SKM-1 (cell line): ENCODE measurements around the gene HACL1.
A peak's percentile ranks its signal among the peaks of the same experiment; 100 is the strongest.
"Not testable (repeated sequence)": the region's sequence is repeated elsewhere in the genome, so short reads cannot be mapped to it uniquely, and the experiment has no call there.

Experiments used
- DNase-seq: peaks from one replicate; lab custom pipeline; 2025; ENCODE audit not compliant: unreplicated experiment; lab: John Stamatoyannopoulos, UW

Gene HACL1

DNA sequence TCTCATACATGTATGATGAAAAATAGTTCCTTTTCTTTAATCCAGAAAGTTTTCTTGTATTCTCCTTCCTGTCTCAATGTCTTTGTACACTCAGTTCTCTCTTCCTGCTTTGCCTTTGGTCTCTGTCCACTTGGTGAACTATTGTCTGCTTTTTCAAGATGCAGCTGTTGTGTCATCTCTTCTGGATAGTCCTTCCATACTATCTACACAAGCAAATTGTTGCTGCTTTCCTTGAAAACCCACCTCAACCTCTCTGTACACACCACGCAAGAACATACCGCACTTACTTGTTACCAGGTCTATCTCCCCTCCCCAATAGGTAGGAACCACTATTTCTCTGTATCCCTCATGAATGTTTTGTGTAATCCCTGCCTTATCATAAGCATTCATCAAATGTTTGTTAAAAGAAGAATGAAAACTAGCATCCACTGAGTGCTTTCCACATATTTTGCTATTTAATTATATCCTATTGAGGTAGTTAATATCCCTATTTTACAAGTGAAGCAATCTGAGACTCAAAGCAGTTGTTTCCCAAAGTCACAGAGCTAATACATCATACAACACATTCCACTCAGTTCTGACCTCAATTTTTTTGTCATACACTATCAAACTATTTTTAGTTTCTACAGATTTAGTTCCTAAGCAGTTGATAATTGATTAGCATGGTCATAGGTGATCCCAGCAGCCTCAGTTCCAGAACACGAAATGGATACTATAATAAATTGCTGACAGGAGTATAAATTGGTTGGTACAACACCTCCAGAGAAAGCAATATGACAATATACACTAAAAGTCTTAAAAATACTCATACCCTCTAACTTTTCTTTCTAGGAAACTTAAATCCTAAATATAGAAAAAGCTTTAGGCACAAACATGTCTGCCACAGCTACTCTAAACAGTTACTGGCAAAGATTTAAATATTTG, 19.6 kb downstream of the HACL1 start:
- DNase-seq = no peak

DNA sequence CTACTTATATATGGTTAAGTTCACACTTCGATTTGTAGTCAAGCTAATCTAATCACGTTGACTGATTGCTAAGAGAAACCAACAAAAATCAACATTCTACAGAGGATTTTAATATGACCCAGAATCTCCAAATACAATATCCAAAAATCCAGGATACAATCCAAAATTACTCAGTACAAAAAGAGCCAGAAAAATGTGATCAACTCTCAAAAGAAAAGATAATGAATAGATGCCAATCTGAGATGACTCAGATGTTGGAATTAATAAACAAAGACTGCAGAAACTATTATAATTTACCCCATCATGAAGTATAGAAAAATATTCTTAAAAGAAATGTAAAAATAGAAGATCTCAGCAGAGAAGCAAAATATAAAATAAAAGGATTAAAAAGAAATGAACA, 22.3 kb downstream of the HACL1 start:
- DNase-seq = no peak

DNA sequence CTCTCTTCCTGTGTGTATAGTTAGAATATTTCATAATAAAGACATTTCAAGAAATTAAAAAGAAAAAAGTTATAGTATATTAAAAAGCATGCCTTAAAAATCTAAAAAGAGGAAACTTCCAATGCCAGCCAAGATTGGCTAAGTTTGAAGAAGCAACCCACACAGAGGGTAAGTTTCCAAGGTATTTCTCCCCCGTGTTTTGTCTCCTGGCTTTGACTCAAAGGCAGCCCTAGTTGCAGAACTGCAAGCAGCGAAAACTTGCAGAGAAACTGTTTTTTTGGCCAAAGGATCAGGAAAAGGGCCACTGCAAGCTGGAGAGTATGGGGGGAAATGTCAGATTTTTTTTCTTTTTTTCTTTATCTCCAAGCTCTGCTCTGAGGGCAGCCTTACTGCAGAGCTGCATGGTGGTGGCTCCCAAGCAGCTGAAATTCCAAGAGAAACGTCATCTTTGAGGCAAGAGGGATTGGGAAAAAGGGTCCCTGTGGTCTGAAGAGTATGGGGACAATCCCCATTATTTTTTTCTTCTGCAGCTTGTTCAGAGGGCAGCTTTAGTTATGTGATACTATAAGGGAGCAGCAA, 23.0 kb downstream of the HACL1 start:
- no peak for DNase-seq

DNA sequence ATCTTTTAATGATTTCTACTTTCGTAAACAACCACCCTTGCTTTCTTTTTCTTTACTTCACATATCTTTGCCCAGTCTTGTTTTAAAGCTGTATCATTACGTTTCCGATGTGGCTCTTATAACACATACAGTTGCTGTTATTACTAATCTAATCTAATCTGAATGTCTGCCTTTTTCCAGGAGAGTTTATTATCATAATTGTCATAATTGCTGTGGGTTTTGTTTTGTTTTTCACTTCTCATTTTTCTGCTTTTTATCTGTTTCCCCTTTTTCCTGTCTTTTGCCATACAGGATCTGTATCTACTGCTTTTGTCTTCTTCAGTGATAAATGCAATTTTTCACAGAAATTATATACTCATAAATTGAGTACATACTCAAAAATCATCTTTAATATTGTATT, 24.9 kb downstream of the HACL1 start:
- no peak for DNase-seq

DNA sequence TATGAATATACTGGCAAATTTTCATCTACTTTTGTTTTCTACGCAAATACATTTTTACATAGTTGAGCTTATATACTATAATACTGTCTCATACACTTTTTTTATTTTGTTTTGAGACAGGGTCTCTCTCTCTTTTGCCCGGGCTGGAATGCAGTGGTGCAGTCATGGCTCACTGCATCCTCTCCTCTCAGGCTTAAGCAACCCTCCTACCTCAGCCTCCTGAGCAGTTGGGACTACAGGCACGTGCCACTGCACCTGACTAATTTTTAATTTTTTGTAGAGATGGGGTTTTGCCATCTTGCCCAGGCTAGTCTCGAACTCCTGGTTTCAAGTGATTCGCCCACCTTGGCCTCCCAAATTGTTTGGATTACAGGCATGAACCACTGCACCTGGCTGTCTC, 25.9 kb downstream of the HACL1 start:
- DNase-seq = no peak

DNA sequence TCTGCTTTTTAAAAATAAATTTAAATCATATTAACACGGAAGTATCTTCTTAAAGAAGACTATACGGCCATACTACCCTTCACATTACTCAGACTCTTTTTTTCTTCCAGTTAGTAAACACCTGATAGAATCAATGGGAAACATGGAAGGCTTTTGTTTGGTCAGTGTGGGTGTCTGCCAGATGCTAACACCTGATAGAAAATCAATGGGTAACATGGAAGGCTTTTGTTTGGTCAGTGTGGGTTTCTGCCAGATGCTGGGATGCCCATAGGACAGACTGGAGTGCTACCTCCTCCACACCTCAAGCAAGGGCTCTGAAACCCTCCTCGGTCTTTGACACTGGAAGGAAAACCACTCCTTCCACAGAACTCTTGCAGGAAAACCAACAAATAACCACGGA, 29.2 kb downstream of the HACL1 start:
- DNase-seq = no peak

DNA sequence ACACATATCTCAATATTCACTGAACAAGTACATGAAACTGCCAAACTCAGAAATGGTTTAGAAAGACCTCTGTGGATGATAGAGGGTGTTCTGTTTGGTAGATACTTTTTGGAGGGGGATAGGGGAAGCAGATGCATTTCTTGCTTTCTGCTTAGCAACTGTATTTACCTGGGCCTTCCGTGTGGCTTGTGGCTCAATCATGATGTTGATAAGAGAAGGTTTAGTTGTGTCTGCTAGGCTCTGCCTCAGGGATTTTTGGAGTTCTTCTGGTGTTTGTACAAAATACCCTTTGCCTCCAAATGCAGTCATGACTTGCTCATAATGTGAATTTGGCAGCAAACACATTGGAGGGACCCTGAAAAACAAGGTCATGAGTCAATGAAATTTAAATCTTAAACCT, 38.2 kb downstream of the HACL1 start:
- DNase-seq = no peak

DNA sequence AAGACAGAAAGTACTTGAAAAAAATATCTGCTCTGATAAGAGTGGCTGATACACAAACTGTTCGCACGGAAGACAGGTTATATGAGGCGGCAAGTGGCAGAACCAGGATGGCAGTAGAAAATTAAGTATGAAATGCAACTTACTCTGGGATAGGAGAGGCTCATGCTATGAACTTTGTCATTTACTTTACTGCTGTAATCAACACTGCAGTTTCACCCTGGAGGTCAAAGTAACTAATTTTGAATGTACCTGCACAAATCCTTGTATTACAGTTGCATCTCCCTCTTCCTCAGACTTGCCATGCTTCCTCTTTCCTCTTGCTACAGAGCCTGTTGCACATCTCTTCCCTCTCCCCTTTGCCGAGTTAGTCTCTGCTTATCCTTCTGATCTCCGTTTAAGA, 38.8 kb downstream of the HACL1 start:
- no peak for DNase-seq

DNA sequence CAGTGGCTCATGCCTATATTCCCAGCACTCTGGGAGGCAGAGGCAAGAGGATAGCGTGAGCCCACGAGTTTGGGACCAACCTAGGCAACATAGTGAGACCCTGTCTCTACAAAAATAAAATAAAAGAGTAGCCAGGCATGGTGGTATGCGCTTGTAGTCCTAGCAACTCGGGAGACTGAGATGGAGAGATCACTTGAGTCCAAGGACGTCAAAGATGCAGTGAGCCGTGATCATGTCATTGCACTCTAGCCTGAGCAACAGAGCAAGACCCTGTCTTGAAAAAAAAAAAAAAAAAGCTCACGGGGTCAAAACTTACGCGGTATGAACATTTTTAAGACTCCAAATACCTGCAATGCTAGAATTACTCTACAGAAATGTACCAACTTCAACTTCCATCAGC, 42.8 kb downstream of the HACL1 start:
- no peak for DNase-seq

DNA sequence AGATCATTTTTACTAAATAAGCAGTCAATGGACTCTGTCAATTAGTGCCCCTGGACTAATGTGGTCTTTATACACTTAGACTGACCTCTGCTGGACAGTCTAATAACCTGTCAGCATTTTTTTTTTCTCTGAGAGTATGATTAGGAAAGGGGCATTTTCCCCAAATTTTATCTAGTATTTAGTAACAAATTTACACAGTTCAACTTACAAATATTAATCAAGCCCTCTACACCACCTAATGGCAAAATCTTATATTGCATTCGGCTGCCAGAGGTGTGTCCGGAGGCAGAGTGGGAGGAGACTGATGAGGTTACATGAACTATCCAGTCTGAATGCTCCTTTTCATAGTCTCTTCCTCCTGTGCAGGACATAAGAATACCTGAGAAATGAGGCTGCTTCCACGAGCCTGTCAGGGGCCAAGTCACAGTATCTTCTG, 43.8 kb downstream of the HACL1 start:
- no peak for DNase-seq

DNA sequence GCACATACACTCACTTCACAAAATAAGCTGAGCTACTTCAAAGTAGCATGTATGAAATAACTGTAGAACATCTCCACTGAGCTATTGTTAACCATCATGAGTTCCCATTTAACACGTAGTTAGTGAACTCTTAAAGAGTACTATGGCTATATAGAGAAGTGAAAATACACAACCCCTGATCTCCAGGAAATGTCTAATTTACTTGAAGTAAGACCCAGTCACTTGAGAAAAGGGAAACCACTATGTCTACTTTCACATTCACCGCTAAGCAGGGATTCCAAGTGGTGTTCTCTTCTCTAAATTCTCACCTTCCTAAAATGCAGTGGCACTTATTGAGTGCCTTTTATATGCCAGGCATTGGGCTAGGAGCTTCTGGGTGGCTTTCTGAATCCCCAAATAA, 44.9 kb downstream of the HACL1 start:
- peak; percentile 73 for DNase-seq

DNA sequence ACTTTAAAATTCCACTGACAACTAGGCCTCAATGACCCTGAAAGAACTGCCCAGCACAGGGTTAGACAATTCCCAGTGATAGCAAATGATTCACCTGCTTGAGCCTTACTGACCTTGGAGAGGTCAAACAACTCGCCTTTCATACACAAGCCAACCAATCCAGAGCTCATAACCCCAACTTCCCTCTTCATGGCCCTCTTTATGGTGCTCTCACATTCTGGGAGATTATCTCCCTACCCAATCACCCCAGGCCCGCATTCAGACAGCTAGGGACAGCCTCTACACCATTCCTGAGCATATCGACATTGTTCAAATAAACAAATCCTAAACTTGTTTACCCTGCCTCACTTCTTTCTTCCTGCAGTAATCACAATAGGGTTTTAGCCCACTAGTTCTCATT, 47.6 kb downstream of the HACL1 start:
- DNase-seq = no peak

DNA sequence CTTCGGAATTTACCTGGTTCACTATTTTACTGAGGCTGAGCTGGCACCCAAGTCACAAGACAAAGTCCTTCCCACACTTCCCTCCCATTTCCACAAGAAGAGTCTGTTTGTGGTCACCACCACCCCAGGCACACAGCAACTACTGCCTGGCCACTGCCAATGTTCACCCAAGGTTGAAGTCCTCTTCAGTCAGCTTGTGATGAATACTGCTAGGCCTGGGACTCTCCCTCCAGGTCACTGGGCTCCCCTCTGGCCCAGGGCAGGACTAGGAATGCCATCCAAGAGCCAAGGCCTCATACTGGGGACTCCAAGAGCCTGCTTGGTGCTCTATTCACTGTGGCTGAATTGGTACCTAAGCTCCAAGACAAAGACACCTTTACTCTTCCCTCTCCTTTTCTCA, 49.5 kb downstream of the HACL1 start:
- no peak for DNase-seq

DNA sequence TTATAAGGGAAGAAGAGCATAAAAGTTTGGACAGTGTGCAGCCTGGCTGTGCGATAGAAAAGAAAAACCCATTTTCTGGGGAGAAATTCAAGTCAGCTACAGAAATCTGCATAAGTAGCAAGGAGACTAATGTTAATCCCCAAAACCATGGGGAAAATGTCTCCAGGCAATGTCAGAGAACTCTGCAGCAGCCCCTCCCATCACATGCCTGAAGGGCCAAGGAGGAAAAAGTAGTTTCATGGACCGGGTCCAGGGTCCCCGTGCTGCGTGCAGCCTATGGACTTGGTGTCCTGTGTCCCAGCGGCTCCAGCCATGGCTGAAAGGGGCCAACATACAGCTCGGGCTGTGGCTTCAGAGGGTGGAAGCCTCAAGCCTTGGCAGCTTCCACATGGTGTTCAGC, 51.5 kb downstream of the HACL1 start:
- DNase-seq = no peak

DNA sequence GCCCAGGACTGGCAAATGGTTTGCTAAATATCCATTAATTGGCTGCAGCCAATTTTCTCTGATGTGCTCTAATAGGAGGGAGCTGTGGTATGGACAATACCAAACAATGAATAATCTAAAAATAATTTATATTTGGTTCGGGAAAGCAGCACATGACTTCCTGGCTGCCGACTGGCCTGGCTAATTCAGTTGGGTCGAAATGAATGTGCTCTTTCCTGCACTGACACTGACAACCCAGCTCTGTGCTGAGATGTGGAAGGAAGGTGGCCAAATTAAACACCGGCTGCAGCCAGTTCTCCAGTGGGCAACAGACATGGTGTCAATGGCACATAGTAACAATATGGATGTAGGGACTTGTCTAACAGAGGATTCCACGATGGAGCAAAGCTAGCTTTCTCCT, 58.8 kb downstream of the HACL1 start:
- no peak for DNase-seq

DNA sequence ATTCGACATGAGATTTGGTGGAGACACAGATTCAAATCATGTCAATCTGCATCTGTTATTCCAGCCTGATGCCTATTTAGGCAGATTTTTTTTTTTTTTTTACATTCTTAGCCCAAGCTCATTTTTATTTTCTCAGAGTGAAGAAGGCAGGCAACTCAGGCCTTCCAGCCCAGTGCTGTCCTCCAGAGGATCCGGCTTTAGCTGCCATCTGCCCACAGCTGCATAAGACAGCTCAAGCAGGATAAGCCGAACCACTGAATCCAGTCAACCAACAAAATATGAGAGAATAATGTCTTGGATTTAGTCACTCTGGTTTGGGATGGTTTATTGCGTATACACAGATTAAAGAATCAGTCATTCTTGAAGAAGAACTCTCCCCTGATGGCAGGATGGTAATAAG, 60.0 kb downstream of the HACL1 start:
- DNase-seq = no peak

DNA sequence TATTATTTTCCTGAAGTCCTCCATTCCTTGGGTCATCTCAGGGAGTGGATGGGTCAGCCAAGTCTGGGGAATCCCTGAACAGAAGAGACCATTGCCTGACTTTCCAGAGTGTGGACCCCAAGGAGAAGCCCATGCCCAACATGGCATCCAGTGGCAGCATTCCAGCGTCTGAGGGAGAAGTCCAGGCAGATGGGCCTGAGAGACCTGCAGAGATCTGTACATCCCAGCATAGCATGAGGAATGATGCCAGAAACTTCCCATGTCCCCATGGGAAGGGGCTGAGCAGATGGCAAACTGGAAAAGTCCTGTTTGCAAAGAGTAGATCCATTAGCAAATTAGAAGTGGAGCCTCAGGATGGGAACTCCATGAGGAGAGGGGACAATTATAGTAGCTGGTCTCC, 62.3 kb downstream of the HACL1 start:
- no peak for DNase-seq

DNA sequence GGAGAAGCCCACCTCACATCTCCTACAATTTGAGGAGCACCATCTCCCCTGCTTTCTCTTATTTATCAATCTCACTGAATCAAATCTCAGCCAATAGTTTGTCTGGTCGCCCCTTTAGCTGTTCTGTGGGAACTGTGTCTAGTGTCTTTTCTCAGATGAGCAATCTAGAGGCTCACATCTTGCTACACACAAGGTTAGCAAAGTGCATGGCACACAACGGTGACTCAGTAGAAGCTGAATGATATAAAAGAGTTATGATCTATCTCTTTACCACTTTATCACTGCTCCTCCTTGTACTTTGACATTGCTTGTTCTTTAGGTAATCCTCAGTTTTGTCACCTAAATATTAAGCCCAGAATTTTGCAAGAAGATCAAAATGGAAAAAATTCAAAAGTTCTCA, 63.0 kb downstream of the HACL1 start:
- DNase-seq = no peak

DNA sequence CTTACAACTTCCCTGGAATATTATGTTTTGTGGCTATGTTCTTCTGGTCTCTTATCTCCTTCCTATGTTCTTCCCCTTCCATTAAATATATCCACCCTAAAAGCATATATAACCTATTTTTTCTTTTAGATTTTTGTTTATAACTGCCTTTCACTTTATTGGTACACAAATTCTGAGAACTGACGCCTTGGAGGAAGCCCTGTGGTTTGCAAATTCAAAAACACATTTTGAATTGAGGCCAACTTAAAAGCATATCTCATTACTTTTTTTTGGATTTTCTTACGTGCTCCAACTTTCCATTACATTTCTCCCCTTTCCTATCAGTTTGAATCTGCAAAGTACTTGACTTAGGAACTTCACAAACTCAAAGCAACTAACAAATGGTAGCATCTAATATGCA, 64.5 kb downstream of the HACL1 start:
- no peak for DNase-seq

DNA sequence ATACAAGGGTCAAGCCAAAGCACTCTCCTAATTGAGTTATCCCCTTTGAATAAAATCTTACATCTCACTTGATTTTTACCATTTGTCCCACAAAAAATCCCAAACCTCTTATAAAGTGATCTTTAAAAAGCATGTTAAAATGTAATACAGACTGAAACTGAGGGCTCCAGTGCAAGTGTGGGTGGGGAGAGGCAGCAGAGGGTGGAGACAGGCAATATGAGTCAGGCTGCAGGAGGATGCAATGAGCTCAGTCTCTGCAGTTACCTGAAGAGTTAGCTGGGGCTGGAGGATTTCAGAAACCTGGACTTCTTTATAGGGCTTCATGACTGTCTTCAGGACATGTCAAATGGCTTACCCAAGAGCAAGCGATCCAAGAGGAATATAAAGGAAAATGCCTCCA, 65.6 kb downstream of the HACL1 start:
- no peak for DNase-seq

DNA sequence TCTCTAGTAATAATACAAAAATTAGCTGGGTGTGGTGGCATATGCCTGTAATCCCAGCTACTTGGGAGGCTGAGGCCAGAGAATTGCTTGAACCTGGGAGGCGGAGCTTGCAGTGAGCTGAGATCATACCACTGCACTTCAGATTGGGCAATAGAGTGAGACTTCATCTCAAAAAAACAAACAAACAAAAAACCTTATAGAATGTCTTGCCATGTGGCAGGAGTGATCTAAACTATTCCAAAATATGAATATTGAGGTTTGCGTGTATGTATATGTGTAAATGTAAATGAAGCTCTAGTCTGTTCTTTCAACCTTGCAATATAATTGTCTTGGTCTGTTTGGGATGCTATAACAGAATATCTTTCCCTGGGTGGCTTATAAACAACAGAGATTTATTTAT, 68.8 kb downstream of the HACL1 start:
- DNase-seq = not testable (repeated sequence)

DNA sequence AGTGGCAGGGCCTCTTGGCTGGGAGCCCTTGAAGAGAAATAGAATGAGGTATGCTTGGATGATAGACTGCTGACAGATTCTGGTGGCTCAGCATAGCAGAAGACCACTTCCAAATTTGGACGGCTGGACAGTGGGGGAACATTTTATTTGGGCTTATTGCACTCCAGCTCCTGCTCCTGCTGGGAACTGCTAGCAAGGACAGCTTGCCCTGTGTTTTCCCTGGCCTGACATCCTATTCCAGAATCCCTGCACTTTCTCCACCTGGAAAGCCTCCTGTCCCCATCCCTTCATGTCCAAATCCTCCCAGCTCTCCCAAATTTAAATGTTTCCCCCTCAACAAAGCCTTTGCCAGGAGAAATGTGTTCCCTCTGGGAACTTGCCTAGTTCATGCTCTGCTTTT, 70.0 kb downstream of the HACL1 start:
- DNase-seq = no peak
